Measurements from ENCODE around the gene SCNN1G.

The SCNN1G gene

GRCh38 chr16:23213831-23214230, 31.3 kb downstream of the SCNN1G start:
- Mint-ChIP-seq H3K9me3 (no peaks in the 10 kb centered on the region), H3K27ac (no peak overlapping the region), H3K27me3 (peaks cover 20% of the 10 kb centered on the region), H3K4me1 (no peaks in the 10 kb centered on the region), H3K4me3 (no peak overlapping the region)
- DNase-seq (no peak), ATAC-seq (no peak)

GRCh38 chr16:23214796-23215195, 32.3 kb downstream of the SCNN1G start:
- H3K9me3 Mint-ChIP-seq: no peaks in the 10 kb centered on the region
- no peak for DNase-seq
- no peaks in the 10 kb centered on the region for H3K4me1 Mint-ChIP-seq
- no peak for ATAC-seq
- H3K4me3 Mint-ChIP-seq: no peak overlapping the region
- H3K27ac Mint-ChIP-seq: no peak overlapping the region
- H3K27me3 Mint-ChIP-seq: peaks cover 17% of the 10 kb centered on the region

- no peaks in the 10 kb centered on the region for H3K9me3 Mint-ChIP-seq
- no peak overlapping the region for H3K4me3 Mint-ChIP-seq
- no peak for ATAC-seq
- peaks cover 23% of the 10 kb centered on the region for H3K27me3 Mint-ChIP-seq
- H3K4me1 Mint-ChIP-seq: no peaks in the 10 kb centered on the region
- DNase-seq: no peak
- no peak overlapping the region for H3K27ac Mint-ChIP-seq
These were observed 32.9 kb downstream of the SCNN1G start for GRCh38 chr16:23215435-23215834.

GRCh38 chr16:23216658-23217246, 34.2 kb downstream of the SCNN1G start:
- DNase-seq (no peak), ATAC-seq (no peak)
- peaks cover 30% of the 10 kb centered on the region for H3K27me3 Mint-ChIP-seq
- no peak overlapping the region for H3K4me3 Mint-ChIP-seq
- no peaks in the 10 kb centered on the region for H3K9me3 Mint-ChIP-seq
- H3K4me1 Mint-ChIP-seq: no peaks in the 10 kb centered on the region
- no peak overlapping the region for H3K27ac Mint-ChIP-seq

- H3K4me1 Mint-ChIP-seq: no peaks in the 10 kb centered on the region
- ATAC-seq (no peak), DNase-seq (no peak)
- no peak overlapping the region for H3K27ac Mint-ChIP-seq
- H3K4me3 Mint-ChIP-seq: no peak overlapping the region
- H3K27me3 Mint-ChIP-seq: peaks cover 30% of the 10 kb centered on the region
- H3K9me3 Mint-ChIP-seq: no peaks in the 10 kb centered on the region
These were observed 35.1 kb downstream of the SCNN1G start for GRCh38 chr16:23217646-23218045.

GRCh38 chr16:23222929-23223328, 40.4 kb downstream of the SCNN1G start:
- no peak for ATAC-seq
- Mint-ChIP-seq H3K27ac (no peak overlapping the region), H3K4me3 (no peak overlapping the region), H3K27me3 (peaks cover 19% of the 10 kb centered on the region), H3K4me1 (no peaks in the 10 kb centered on the region), H3K9me3 (peaks cover 0 to 1% of the 10 kb centered on the region in 2 donors)
- no peak for DNase-seq

GRCh38 chr16:23223368-23223767, 40.8 kb downstream of the SCNN1G start:
- H3K27me3 Mint-ChIP-seq: peaks cover 19% of the 10 kb centered on the region
- ATAC-seq (no peak), DNase-seq (no peak)
- peaks cover 0 to 6% of the 10 kb centered on the region in 2 donors for H3K9me3 Mint-ChIP-seq
- no peak overlapping the region for H3K27ac Mint-ChIP-seq
- H3K4me3 Mint-ChIP-seq: no peak overlapping the region
- H3K4me1 Mint-ChIP-seq: no peaks in the 10 kb centered on the region

- Mint-ChIP-seq H3K4me1 (no peaks in the 10 kb centered on the region), H3K27ac (no peak overlapping the region), H3K4me3 (no peak overlapping the region), H3K27me3 (peaks cover 10% of the 10 kb centered on the region), H3K9me3 (peaks cover 0 to 8% of the 10 kb centered on the region in 2 donors)
- ATAC-seq: no peak
- DNase-seq: no peak
These were observed 42.6 kb downstream of the SCNN1G start for GRCh38 chr16:23225109-23225508.

GRCh38 chr16:23225634-23226033, 43.1 kb downstream of the SCNN1G start:
- Mint-ChIP-seq H3K9me3 (peaks cover 0 to 8% of the 10 kb centered on the region in 2 donors), H3K27me3 (peaks cover 5% of the 10 kb centered on the region), H3K4me3 (no peak overlapping the region), H3K27ac (no peak overlapping the region), H3K4me1 (no peaks in the 10 kb centered on the region)
- DNase-seq (no peak), ATAC-seq (no peak)

- no peak for ATAC-seq
- no peak overlapping the region for H3K27ac Mint-ChIP-seq
- peaks cover 0 to 8% of the 10 kb centered on the region in 2 donors for H3K9me3 Mint-ChIP-seq
- no peak overlapping the region for H3K4me3 Mint-ChIP-seq
- no peaks in the 10 kb centered on the region for H3K4me1 Mint-ChIP-seq
- H3K27me3 Mint-ChIP-seq: peaks cover 10% of the 10 kb centered on the region
- DNase-seq: no peak
These were observed 45.0 kb downstream of the SCNN1G start for GRCh38 chr16:23227529-23227928.

- Mint-ChIP-seq H3K4me1 (no peaks in the 10 kb centered on the region), H3K4me3 (no peak overlapping the region), H3K27me3 (peaks cover 10% of the 10 kb centered on the region), H3K27ac (no peak overlapping the region), H3K9me3 (peaks cover 0 to 8% of the 10 kb centered on the region in 2 donors)
- DNase-seq (no peak), ATAC-seq (no peak)
These were observed 47.2 kb downstream of the SCNN1G start for GRCh38 chr16:23229714-23230113.

GRCh38 chr16:23232806-23233205, 50.3 kb downstream of the SCNN1G start:
- ATAC-seq (no peak), DNase-seq (no peak)
- Mint-ChIP-seq H3K9me3 (peaks cover 0 to 8% of the 10 kb centered on the region in 2 donors), H3K4me1 (no peaks in the 10 kb centered on the region), H3K4me3 (no peak overlapping the region), H3K27ac (no peak overlapping the region), H3K27me3 (peaks cover 11% of the 10 kb centered on the region)

GRCh38 chr16:23235176-23235575, 52.6 kb downstream of the SCNN1G start:
- Mint-ChIP-seq H3K4me1 (no peaks in the 10 kb centered on the region), H3K4me3 (no peak overlapping the region), H3K9me3 (no peaks in the 10 kb centered on the region), H3K27me3 (peaks cover 21% of the 10 kb centered on the region), H3K27ac (no peak overlapping the region)
- ATAC-seq: no peak
- DNase-seq: no peak

GRCh38 chr16:23236983-23237382, 54.4 kb downstream of the SCNN1G start:
- H3K4me3 Mint-ChIP-seq: no peak overlapping the region
- no peaks in the 10 kb centered on the region for H3K9me3 Mint-ChIP-seq
- no peak overlapping the region for H3K27ac Mint-ChIP-seq

GRCh38 chr16:23240994-23241393, 58.4 kb downstream of the SCNN1G start:
- no peaks in the 10 kb centered on the region for H3K4me1 Mint-ChIP-seq
- no peak overlapping the region for H3K27ac Mint-ChIP-seq
- peaks cover 0 to 8% of the 10 kb centered on the region in 2 donors for H3K9me3 Mint-ChIP-seq
- peaks cover 13% of the 10 kb centered on the region for H3K27me3 Mint-ChIP-seq
- DNase-seq (no peak), ATAC-seq (no peak)
- H3K4me3 Mint-ChIP-seq: no peak overlapping the region

More at GRCh38 chr16:23236983-23237382, 54.4 kb downstream of the SCNN1G start:
- ATAC-seq (no peak), DNase-seq (no peak)
- H3K4me1 Mint-ChIP-seq: no peaks in the 10 kb centered on the region
- H3K27me3 Mint-ChIP-seq: peaks cover 17% of the 10 kb centered on the region

- Mint-ChIP-seq H3K4me3 (no peak overlapping the region), H3K4me1 (no peaks in the 10 kb centered on the region), H3K9me3 (peaks cover 0 to 8% of the 10 kb centered on the region in 2 donors), H3K27ac (no peak overlapping the region), H3K27me3 (peaks cover 8% of the 10 kb centered on the region)
- no peak for DNase-seq
- no peak for ATAC-seq
These were observed 61.6 kb downstream of the SCNN1G start for GRCh38 chr16:23244122-23244521.

GRCh38 chr16:23245268-23245667, 62.7 kb downstream of the SCNN1G start:
- H3K4me1 Mint-ChIP-seq: no peaks in the 10 kb centered on the region
- H3K9me3 Mint-ChIP-seq: peaks cover 0 to 11% of the 10 kb centered on the region in 2 donors
- DNase-seq (no peak), ATAC-seq (no peak)
- H3K27ac Mint-ChIP-seq: no peak overlapping the region
- H3K27me3 Mint-ChIP-seq: peaks cover 2% of the 10 kb centered on the region
- no peak overlapping the region for H3K4me3 Mint-ChIP-seq
